Hepatocyte (in vitro differentiated cells): ENCODE measurements around the gene CRACR2B. TPM values are rescaled to one million over a fixed set of nuclear protein-coding genes. Genes with fewer than 3 reads are reported as not detected.
A peak's percentile ranks its signal among the peaks of the same experiment; 100 is the strongest.

ENCODE experiments used
- DNase-seq: peaks from one replicate; pipeline ENCODE4 v3.0.0-alpha.2; 2016; ENCODE audit warnings: low spot score
- H2AFZ ChIP-seq: fragments of 200-600 bp; sonication (generic); 2 replicates; pipeline ENCODE4 v1.6.0; 2016; ENCODE audit warnings: antibody characterized with exemption, mild to moderate bottlenecking
- H3K27ac ChIP-seq: fragments of 200-600 bp; sonication (generic); 2 replicates; pipeline ENCODE4 v1.5.1; 2016; ENCODE audit warnings: mild to moderate bottlenecking
- H3K27me3 ChIP-seq: fragments of 200-600 bp; sonication (generic); 2 replicates; pipeline ENCODE4 v1.6.1; 2016
- H3K36me3 ChIP-seq: fragments of 200-600 bp; sonication (generic); replicated peaks from 2 replicates; pipeline ENCODE4 v1.5.1; 2016; ENCODE audit warnings: low read depth; ENCODE audit not compliant: insufficient read depth
- H3K4me1 ChIP-seq: fragments of 200-600 bp; sonication (generic); 2 replicates; pipeline ENCODE4 v1.5.1; 2016; ENCODE audit warnings: mild to moderate bottlenecking, moderate library complexity; ENCODE audit not compliant: insufficient read depth
- H3K4me2 ChIP-seq: fragments of 200-600 bp; sonication (generic); 2 replicates; pipeline ENCODE4 v1.6.0; 2016
- H3K4me3 ChIP-seq: fragments of 200-600 bp; sonication (generic); 2 replicates; pipeline ENCODE4 v1.5.1; 2016; ENCODE audit warnings: mild to moderate bottlenecking
- H3K79me2 ChIP-seq: fragments of 200-600 bp; sonication (generic); 2 replicates; pipeline ENCODE4 v1.6.0; 2017; ENCODE audit warnings: mild to moderate bottlenecking
- H3K9me2 ChIP-seq: fragments of 200-600 bp; sonication (generic); replicated peaks from 2 replicates; pipeline ENCODE4 v1.6.0; 2017; ENCODE audit warnings: mild to moderate bottlenecking; ENCODE audit not compliant: insufficient read depth
- H3K9me3 ChIP-seq: fragments of 200-600 bp; sonication (generic); 2 replicates; pipeline ENCODE4 v1.5.1; 2016; ENCODE audit warnings: low read depth, mild to moderate bottlenecking
- H4K20me1 ChIP-seq: fragments of 200-600 bp; sonication (generic); 2 replicates; pipeline ENCODE4 v1.6.0; 2016; ENCODE audit warnings: mild to moderate bottlenecking; ENCODE audit not compliant: insufficient read depth, poor library complexity, severe bottlenecking
- EZH2 ChIP-seq: fragments of 200-600 bp; sonication (generic); IDR thresholded peaks from 2 replicates; pipeline ENCODE4 v1.6.1; 2016; ENCODE audit warnings: antibody characterized with exemption, mild to moderate bottlenecking, borderline replicate concordance
- EZH2phosphoT487 ChIP-seq: fragments of 200-600 bp; sonication (generic); IDR thresholded peaks from one replicate; pipeline ENCODE4 v1.6.1; 2018; ENCODE audit warnings: antibody characterized with exemption, mild to moderate bottlenecking, low read depth, moderate library complexity; ENCODE audit not compliant: unreplicated experiment, severe bottlenecking
- WGBS: methylation state at CpG from one replicate; pipeline ENCODE4 v1.1.6; 2016; ENCODE audit warnings: low lambda C conversion rate; ENCODE audit errors: missing lambda C conversion rate; 5-methylcytosine and 5-hydroxymethylcytosine counted together
- polyA plus RNA-seq: library from polyadenylated mRNA; unstranded; fragments of >200 nt; fragmentation: Nextera tagmentation; extraction: Ambion mirVana; gene quantifications from 2 replicates; pipeline ENCODE4 v1.2.1, GENCODE V29; 2016
- total RNA-seq: library from RNA; depleted of rRNA; stranded (reverse); fragments of >200 nt; gene quantifications from 2 replicates; pipeline ENCODE4 v1.2.3, GENCODE V29; 2014
- TF ChIP-seq, protein P1 (sequence below): fragments of 200-600 bp; sonication (generic); IDR thresholded peaks from 2 replicates; pipeline ENCODE4 v1.5.1; 2016; ENCODE audit warnings: antibody characterized with exemption, mild to moderate bottlenecking; ENCODE audit not compliant: poor library complexity

Gene CRACR2B
- total RNA-seq (9.7 and 10.2 TPM in 2 replicates), polyA plus RNA-seq (33.2 and 39.7 TPM in 2 replicates)

DNA sequence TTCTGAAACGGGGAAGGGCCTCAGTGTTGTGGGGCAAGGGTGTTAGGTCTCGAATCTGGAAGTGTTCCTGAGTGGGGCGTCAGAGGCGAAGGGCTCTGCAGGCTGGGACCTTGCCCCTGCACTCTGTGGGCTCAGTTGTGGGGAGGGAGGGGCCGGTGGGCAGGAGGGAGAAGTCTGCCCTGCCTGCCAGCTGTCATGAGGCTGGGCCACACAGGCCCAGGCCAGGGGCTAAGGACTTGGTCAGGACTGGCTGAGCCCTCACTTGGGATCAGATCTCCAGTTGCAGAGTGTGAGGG is at the start of gene CRACR2B:
TSS of gene CRACR2B (plus strand) at position 23 of the 296 bp plus-strand sequence. CDS start 689 bp downstream, outside the sequence.
- peak within 1 kb of the TSS; percentile 83 for H3K27ac ChIP-seq
- peaks cover 45% of the 10 kb centered on the region for H3K4me1 ChIP-seq
- no peaks in the 10 kb centered on the region for H4K20me1 ChIP-seq
- H3K9me3 ChIP-seq, result no peaks in the 10 kb centered on the region
- WGBS, result 50% methylated on average over 5 of the region's 5 CpGs
- peak within 1 kb of the TSS; percentile 49 for H2AFZ ChIP-seq
- DNase-seq, result no peak
- H3K4me3 ChIP-seq, result peak within 1 kb of the TSS; percentile 14
- H3K79me2 ChIP-seq, result no peaks in the 10 kb centered on the region
- TF ChIP-seq EZH2 (no peak), EZH2phosphoT487 (no peak)
- TF ChIP-seq, protein P1, sequence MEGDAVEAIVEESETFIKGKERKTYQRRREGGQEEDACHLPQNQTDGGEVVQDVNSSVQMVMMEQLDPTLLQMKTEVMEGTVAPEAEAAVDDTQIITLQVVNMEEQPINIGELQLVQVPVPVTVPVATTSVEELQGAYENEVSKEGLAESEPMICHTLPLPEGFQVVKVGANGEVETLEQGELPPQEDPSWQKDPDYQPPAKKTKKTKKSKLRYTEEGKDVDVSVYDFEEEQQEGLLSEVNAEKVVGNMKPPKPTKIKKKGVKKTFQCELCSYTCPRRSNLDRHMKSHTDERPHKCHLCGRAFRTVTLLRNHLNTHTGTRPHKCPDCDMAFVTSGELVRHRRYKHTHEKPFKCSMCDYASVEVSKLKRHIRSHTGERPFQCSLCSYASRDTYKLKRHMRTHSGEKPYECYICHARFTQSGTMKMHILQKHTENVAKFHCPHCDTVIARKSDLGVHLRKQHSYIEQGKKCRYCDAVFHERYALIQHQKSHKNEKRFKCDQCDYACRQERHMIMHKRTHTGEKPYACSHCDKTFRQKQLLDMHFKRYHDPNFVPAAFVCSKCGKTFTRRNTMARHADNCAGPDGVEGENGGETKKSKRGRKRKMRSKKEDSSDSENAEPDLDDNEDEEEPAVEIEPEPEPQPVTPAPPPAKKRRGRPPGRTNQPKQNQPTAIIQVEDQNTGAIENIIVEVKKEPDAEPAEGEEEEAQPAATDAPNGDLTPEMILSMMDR, result no peak
- H3K27me3 ChIP-seq, result peaks cover 21% of the 10 kb centered on the region
- no peaks in the 10 kb centered on the region for H3K9me2 ChIP-seq
- H3K36me3 ChIP-seq, result no peaks in the 10 kb centered on the region
- peak within 1 kb of the TSS; percentile 97 for H3K4me2 ChIP-seq

DNA sequence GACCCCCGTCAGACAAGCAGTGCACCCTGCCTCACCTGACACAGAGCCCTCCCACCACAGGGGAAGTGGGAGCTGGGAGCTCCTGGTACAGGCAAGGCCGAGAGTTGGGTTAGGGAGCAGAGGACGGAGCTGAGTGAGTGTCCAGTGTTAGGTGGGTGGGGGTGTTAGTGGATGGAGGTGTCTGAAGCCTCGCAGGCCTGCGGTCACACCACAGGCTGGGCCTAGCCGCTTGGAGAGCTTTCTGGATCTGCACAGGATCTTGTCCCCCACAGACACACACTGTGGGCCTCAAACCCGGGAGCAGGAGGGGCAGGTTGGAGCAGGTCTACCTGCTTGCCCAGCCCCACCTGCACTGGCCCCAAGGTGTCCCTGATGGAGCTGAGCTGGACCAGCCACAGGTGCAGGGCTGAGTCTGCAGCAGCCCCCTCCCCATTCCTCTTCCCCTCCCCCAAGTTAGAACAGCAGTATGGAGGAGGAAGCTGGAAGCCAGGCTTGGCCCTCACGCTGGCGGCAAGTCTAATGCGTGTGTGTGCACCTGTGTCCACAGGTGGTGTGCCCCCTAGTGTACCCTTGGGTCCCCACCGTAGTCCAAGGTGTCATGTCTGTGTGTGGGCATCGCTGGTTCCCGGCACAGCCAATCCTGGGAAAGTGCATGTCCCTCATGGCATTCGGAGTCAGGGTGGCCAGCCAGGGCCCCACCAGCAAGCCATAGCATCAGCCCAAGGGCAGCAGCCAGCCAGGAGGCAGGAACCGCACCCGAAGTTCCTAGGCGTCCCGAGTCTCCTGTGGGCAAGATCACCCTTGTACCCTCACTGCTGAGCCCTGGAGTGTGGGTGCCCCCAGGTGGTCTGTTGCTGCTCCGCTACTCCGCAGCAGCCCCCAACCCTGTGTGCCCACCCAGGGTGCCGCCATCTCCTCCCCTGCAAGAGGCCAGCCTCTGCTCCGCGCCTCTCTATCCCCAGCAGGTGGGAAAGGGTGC is 48.5 kb upstream of the CRACR2B start:
- H2AFZ ChIP-seq, result no peak overlapping the region
- no peak for DNase-seq
- H3K4me3 ChIP-seq, result no peak overlapping the region
- no peak overlapping the region for H3K4me2 ChIP-seq
- 95% methylated on average over 23 of the region's 23 CpGs for WGBS
- peaks cover 31% of the 10 kb centered on the region for H3K4me1 ChIP-seq
- no peaks in the 10 kb centered on the region for H3K36me3 ChIP-seq
- H3K27me3 ChIP-seq, result no peaks in the 10 kb centered on the region
- no peaks in the 10 kb centered on the region for H3K9me2 ChIP-seq
- H3K9me3 ChIP-seq, result no peaks in the 10 kb centered on the region
- no peak for TF ChIP-seq EZH2phosphoT487
- TF ChIP-seq, protein P1, result no peak
- no peak for TF ChIP-seq EZH2
- H3K27ac ChIP-seq, result no peak overlapping the region
- H3K79me2 ChIP-seq, result peaks cover 48% of the 10 kb centered on the region
- H4K20me1 ChIP-seq, result peaks cover 27% of the 10 kb centered on the region

DNA sequence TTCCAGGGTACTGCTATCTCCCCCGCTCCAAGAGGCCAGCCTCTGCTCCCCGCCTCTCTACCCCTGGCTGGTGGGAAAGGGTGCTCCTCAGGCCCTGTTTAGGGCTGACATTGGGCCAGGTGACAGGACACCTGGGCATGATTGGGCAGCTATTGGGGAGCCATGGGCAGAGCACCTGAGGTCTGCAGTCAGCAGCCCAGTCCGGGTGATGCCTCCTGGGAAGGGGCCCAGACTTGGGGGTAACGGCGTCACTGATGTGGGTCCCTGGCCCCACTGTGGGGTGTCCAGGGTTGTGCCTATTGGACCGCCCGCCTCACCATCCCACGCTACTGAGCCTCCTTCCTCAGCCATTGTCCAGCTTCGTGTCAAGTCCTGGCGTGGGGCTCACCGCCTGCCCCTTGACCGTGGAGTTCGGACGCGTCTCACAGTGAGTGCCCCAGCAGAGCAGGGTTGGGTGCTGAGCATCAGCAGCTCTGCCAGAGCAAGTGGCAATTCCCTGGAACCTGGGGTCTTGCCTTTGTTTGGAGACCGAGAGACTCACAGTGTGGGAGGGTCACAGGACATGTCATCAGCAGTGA is 47.7 kb upstream of the CRACR2B start:
- no peaks in the 10 kb centered on the region for H3K9me2 ChIP-seq
- DNase-seq, result no peak
- 98% methylated on average over 16 of the region's 16 CpGs for WGBS
- H3K27ac ChIP-seq, result no peak overlapping the region
- no peak overlapping the region for H2AFZ ChIP-seq
- H3K4me1 ChIP-seq, result peaks cover 31% of the 10 kb centered on the region
- no peak overlapping the region for H3K4me2 ChIP-seq
- H3K9me3 ChIP-seq, result no peaks in the 10 kb centered on the region
- TF ChIP-seq EZH2phosphoT487, result no peak
- TF ChIP-seq, protein P1, result no peak
- no peak for TF ChIP-seq EZH2
- peaks cover 40% of the 10 kb centered on the region for H3K79me2 ChIP-seq
- no peaks in the 10 kb centered on the region for H3K27me3 ChIP-seq
- peaks cover 21% of the 10 kb centered on the region for H4K20me1 ChIP-seq
- no peak overlapping the region for H3K4me3 ChIP-seq
- no peaks in the 10 kb centered on the region for H3K36me3 ChIP-seq
